A549 (cell line): Measurements from ENCODE around the gene SNCB. TPM values are rescaled to one million over a fixed set of nuclear protein-coding genes. Genes with fewer than 3 reads are reported as not detected.
A peak's percentile ranks its signal among the peaks of the same experiment; 100 is the strongest.

Source experiments
- ATAC-seq, 2 experiments: fragments of 200-7000 bp in 1 of 2; fragments of >200 bp in 1 of 2; cut with Nextera tagmentation in 1 of 2; cut with Tn5 transposase in 1 of 2; 3 replicates each; pipeline versions ENCODE4 v1.8.0 to v1.9.1; 2018 to 2020; ENCODE audit warnings: mild to moderate bottlenecking in 1 of 2, moderate library complexity in 1 of 2
- CTCF ChIA-PET: fragments of 300-600 bp; sonication (Branson Sonifier 250); formaldehyde crosslinking; extraction: SDS; loops from one replicate; lab custom pipeline; 2021; ENCODE audit warnings: antibody characterized with exemption, inconsistent platforms; lab: Yijun Ruan, JAX
- POLR2A ChIA-PET: fragments of 350-600 bp; formaldehyde crosslinking; extraction: SDS; loops from one replicate; lab custom pipeline; 2021; ENCODE audit warnings: antibody characterized with exemption, inconsistent platforms; lab: Yijun Ruan, JAX
- DNase-seq, 2 experiments: peaks; one replicate each; pipeline versions ENCODE4 v3.0.0 to v3.0.0-alpha.2; 2011 to 2016; ENCODE audit warnings: low read depth in 1 of 2, low spot score in 1 of 2
- FAIRE-seq: peaks from 2 replicates; lab custom pipeline; 2011; peaks lifted over from hg19 to GRCh38; lab: Jason Lieb, UNC
- H3K27ac ChIP-seq, 2 experiments: fragments of >200 bp; sonication (Bioruptor Twin); formaldehyde crosslinking; 3 replicates each; pipeline ENCODE4 v1.5.1; 2016 to 2017
- H3K4me1 ChIP-seq: fragments of >200 bp; sonication (Bioruptor Twin); formaldehyde crosslinking; 3 replicates; pipeline ENCODE4 v1.6.1; 2016
- H3K4me2 ChIP-seq: fragments of >200 bp; sonication (Bioruptor Twin); formaldehyde crosslinking; 3 replicates; pipeline ENCODE4 v1.6.1; 2016
- H3K4me3 ChIP-seq: fragments of >200 bp; sonication (Bioruptor Twin); formaldehyde crosslinking; 3 replicates; pipeline ENCODE4 v1.5.1; 2016
- H3K9me3 ChIP-seq: fragments of >200 bp; sonication (Bioruptor Twin); formaldehyde crosslinking; 3 replicates; pipeline ENCODE4 v1.6.1; 2016
- CBX8 ChIP-seq: fragments of 200-600 bp; sonication (generic); IDR thresholded peaks from 2 replicates; pipeline ENCODE4 v1.6.1; 2016
- CHD4 ChIP-seq: fragments of 200-600 bp; sonication (generic); IDR thresholded peaks from 2 replicates; pipeline ENCODE4 v1.6.1; 2016; ENCODE audit warnings: antibody characterized with exemption, mild to moderate bottlenecking, borderline replicate concordance
- FOSB ChIP-seq: fragments of 250-450 bp; sonication (Bioruptor Pico); IDR thresholded peaks from 2 replicates; pipeline ENCODE4 v1.5.0; 2020; ENCODE audit warnings: mild to moderate bottlenecking, moderate library complexity
- HOXB5 ChIP-seq: fragments of 250-450 bp; sonication (Bioruptor Pico); IDR thresholded peaks from 2 replicates; pipeline ENCODE4 v1.5.0; 2020; ENCODE audit warnings: mild to moderate bottlenecking, moderate library complexity
- KDM5A ChIP-seq: fragments of 200-600 bp; sonication (generic); IDR thresholded peaks from 2 replicates; pipeline ENCODE4 v1.6.1; 2016; ENCODE audit warnings: antibody characterized with exemption, mild to moderate bottlenecking
- NFE2L2 ChIP-seq: fragments of 150-350 bp; conservative IDR thresholded peaks from 2 replicates; pipeline ENCODE4 v1.6.1; 2014; ENCODE audit warnings: low read length
- NPAS2 ChIP-seq: fragments of 250-450 bp; sonication (Bioruptor Pico); IDR thresholded peaks from 2 replicates; pipeline ENCODE4 v1.8.0; 2022; ENCODE audit warnings: mild to moderate bottlenecking, moderate library complexity, borderline replicate concordance
- PHF8 ChIP-seq: fragments of 200-600 bp; sonication (generic); IDR thresholded peaks from 2 replicates; pipeline ENCODE4 v1.6.1; 2016; ENCODE audit warnings: low read depth, mild to moderate bottlenecking, antibody characterized with exemption, moderate library complexity, borderline replicate concordance
- RAD21 ChIP-seq, 2 experiments: fragments of >200 bp in 1 of 2; sonication (Bioruptor Twin) in 1 of 2; formaldehyde crosslinking in 1 of 2; IDR thresholded peaks in 1 of 2; conservative IDR thresholded peaks in 1 of 2; 2 replicates in 1 of 2; 3 replicates in 1 of 2; pipeline ENCODE4 v1.6.1; 2012 to 2018; ENCODE audit warnings: inconsistent platforms in 1 of 2
- ZC3H11A ChIP-seq: fragments of 450-650 bp; IDR thresholded peaks from 2 replicates; pipeline ENCODE4 v1.6.1; 2014; ENCODE audit warnings: antibody characterized with exemption, mild to moderate bottlenecking
- WGBS: methylation state at CpG from one replicate; pipeline ENCODE4 v1.1.6; 2017; ENCODE audit errors: missing lambda C conversion rate; 5-methylcytosine and 5-hydroxymethylcytosine counted together
- polyA plus RNA-seq, 4 experiments: library from polyadenylated mRNA; depleted of rRNA in 3 of 4; stranded (reverse); fragments of >200 nt; fragmentation: RNase III in 1 of 4; extraction: RNeasy Plus Mini Kit Qiagen cat#74134 plus additional on column Dnase treatment in 1 of 4; gene quantifications; 2 replicates in 3 of 4; 3 replicates in 1 of 4; pipeline ENCODE4 v1.2.3, GENCODE V29; 2011 to 2017
- TF ChIP-seq, protein P1 (sequence below): fragments of >200 bp; sonication (Bioruptor Twin); formaldehyde crosslinking; IDR thresholded peaks from 3 replicates; pipeline ENCODE4 v1.6.1; 2016
- TF ChIP-seq, protein P2 (sequence below): fragments of 150-350 bp; IDR thresholded peaks from 2 replicates; pipeline ENCODE4 v1.6.1; 2014; ENCODE audit warnings: low read depth, mild to moderate bottlenecking, low read length
- TF ChIP-seq, protein P3 (sequence below): IDR thresholded peaks from 2 replicates; pipeline ENCODE4 v1.6.1; 2012; ENCODE audit warnings: low read depth, borderline replicate concordance
- TF ChIP-seq, protein P4 (sequence below): fragments of 250-450 bp; sonication (Bioruptor Pico); IDR thresholded peaks from 2 replicates; pipeline ENCODE4 v1.5.0; 2021; ENCODE audit warnings: mild to moderate bottlenecking, moderate library complexity, borderline replicate concordance
- TF ChIP-seq, protein P5 (sequence below): fragments of 450-650 bp; IDR thresholded peaks from 2 replicates; pipeline ENCODE4 v1.6.1; 2014; ENCODE audit warnings: antibody characterized with exemption
- TF ChIP-seq, protein P6 (sequence below): fragments of >200 bp; sonication (Bioruptor Twin); formaldehyde crosslinking; IDR thresholded peaks from 2 replicates; pipeline ENCODE4 v1.6.1; 2016

The SNCB gene
- polyA plus RNA-seq, 2 of the 4 experiments (the other 2 are of a cell fraction) = 0.37 to 0.74 TPM

DNA sequence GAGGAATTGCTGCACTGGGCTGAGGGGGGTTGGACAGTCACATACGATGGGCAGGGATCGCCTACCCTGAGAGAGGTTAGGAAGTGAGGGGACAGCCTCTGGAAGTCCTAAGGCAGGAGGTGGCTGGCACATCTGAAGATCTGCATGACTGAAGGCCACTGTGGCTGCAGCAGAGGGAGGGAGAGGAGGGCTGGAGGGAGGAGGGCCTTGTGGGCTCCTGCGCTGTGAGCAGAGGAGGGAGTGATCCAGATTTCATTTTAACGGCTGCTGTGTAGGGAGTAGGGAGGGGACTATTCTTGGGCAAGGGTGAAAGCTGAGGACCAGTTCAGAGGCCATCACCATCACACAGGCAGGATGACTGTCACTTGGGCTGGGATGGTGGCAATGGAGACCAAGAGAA is 7.2 kb upstream of the SNCB start:
- CTCF ChIA-PET = no interaction called here
- Histone ChIP-seq H3K4me3 (no peak overlapping the region), H3K4me1 (no peaks in the 10 kb centered on the region), H3K9me3 (no peaks in the 10 kb centered on the region), H3K4me2 (no peak overlapping the region), H3K27ac (no peak overlapping the region)
- DNase-seq (no peak), ATAC-seq (peak in 1 of 2 experiments; percentile 13; a peak in 1 of 6 replicates), FAIRE-seq (no peak)
- 63% methylated on average over 4 of the region's 4 CpGs for WGBS
- TF ChIP-seq, protein P1, sequence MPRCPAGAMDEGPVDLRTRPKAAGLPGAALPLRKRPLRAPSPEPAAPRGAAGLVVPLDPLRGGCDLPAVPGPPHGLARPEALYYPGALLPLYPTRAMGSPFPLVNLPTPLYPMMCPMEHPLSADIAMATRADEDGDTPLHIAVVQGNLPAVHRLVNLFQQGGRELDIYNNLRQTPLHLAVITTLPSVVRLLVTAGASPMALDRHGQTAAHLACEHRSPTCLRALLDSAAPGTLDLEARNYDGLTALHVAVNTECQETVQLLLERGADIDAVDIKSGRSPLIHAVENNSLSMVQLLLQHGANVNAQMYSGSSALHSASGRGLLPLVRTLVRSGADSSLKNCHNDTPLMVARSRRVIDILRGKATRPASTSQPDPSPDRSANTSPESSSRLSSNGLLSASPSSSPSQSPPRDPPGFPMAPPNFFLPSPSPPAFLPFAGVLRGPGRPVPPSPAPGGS = no peak
- TF ChIP-seq FOSB (CRISPR knock-in tag) (no peak), NFE2L2 (no peak), PHF8 (no peak), ZC3H11A (no peak), RAD21 (conservative IDR thresholded peaks at IDR 0.05 in 1 of 2, IDR thresholded peaks at IDR 0.05 in 1 of 2) (no peak), HOXB5 (CRISPR knock-in tag) (no peak), NPAS2 (CRISPR knock-in tag) (no peak), KDM5A (no peak), CHD4 (no peak), CBX8 (no peak)
- TF ChIP-seq, protein P2, sequence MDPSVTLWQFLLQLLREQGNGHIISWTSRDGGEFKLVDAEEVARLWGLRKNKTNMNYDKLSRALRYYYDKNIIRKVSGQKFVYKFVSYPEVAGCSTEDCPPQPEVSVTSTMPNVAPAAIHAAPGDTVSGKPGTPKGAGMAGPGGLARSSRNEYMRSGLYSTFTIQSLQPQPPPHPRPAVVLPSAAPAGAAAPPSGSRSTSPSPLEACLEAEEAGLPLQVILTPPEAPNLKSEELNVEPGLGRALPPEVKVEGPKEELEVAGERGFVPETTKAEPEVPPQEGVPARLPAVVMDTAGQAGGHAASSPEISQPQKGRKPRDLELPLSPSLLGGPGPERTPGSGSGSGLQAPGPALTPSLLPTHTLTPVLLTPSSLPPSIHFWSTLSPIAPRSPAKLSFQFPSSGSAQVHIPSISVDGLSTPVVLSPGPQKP = no peak
- TF ChIP-seq, protein P3, sequence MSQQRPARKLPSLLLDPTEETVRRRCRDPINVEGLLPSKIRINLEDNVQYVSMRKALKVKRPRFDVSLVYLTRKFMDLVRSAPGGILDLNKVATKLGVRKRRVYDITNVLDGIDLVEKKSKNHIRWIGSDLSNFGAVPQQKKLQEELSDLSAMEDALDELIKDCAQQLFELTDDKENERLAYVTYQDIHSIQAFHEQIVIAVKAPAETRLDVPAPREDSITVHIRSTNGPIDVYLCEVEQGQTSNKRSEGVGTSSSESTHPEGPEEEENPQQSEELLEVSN = no peak
- TF ChIP-seq, protein P4, sequence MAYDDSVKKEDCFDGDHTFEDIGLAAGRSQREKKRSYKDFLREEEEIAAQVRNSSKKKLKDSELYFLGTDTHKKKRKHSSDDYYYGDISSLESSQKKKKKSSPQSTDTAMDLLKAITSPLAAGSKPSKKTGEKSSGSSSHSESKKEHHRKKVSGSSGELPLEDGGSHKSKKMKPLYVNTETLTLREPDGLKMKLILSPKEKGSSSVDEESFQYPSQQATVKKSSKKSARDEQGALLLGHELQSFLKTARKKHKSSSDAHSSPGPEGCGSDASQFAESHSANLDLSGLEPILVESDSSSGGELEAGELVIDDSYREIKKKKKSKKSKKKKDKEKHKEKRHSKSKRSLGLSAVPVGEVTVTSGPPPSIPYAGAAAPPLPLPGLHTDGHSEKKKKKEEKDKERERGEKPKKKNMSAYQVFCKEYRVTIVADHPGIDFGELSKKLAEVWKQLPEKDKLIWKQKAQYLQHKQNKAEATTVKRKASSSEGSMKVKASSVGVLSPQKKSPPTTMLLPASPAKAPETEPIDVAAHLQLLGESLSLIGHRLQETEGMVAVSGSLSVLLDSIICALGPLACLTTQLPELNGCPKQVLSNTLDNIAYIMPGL (CRISPR knock-in tag) = no peak
- TF ChIP-seq, protein P5, sequence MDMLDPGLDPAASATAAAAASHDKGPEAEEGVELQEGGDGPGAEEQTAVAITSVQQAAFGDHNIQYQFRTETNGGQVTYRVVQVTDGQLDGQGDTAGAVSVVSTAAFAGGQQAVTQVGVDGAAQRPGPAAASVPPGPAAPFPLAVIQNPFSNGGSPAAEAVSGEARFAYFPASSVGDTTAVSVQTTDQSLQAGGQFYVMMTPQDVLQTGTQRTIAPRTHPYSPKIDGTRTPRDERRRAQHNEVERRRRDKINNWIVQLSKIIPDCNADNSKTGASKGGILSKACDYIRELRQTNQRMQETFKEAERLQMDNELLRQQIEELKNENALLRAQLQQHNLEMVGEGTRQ = no peak
- TF ChIP-seq, protein P6, sequence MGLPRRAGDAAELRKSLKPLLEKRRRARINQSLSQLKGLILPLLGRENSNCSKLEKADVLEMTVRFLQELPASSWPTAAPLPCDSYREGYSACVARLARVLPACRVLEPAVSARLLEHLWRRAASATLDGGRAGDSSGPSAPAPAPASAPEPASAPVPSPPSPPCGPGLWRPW = no peak
- POLR2A ChIA-PET = no interaction called here

DNA sequence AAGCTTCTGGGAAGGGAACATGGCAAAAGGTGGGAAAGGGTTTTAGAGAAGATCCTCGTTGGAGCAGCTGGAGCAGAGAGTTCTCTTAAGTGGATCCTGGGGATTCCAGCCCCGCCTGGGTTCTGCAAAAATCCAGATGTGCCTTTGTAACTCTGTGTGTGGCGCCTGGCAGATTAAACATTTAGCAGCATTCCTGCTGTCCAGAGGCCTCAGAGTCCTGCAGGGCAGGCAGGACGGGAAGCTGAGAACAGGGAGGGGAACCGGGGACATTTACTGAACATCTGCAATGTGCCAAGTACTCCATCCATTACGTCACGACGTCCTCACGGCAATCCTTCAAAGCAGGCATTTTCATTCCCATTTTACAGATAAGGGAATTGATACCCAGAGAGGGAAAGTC is 6.1 kb upstream of the SNCB start:
- TF ChIP-seq NPAS2 (CRISPR knock-in tag) (no peak), PHF8 (no peak), ZC3H11A (no peak)
- TF ChIP-seq, protein P4 (CRISPR knock-in tag) = no peak
- no peaks in the 10 kb centered on the region for H3K9me3 ChIP-seq
- no peak overlapping the region for H3K4me3 ChIP-seq
- ATAC-seq = no peak; a peak in 1 of 6 replicates
- H3K4me1 ChIP-seq = no peaks in the 10 kb centered on the region
- CTCF ChIA-PET = interaction anchor here (1.0 kb wide), 1 partner anchor 221 kb away, joined by 3 read pairs; no protein-coding TSS in a partner anchor
- WGBS = 62% methylated on average over 9 of the region's 9 CpGs
- no peak for DNase-seq
- no peak overlapping the region for H3K4me2 ChIP-seq
- H3K27ac ChIP-seq = no peak overlapping the region
- POLR2A ChIA-PET = interaction anchor here (1.4 kb wide), 1 partner anchor 10 kb away, joined by 8 read pairs; the partner anchor contains the start of gene TSPAN17
- FAIRE-seq = no peak
